Type B pancreatic cell (in vitro differentiated cells): ENCODE measurements around the gene VSTM1. TPM values are rescaled to one million over a fixed set of nuclear protein-coding genes. Genes with fewer than 3 reads are reported as not detected.

Source experiments
- DNase-seq: peaks from one replicate; pipeline ENCODE4 v3.0.0; 2021; ENCODE audit warnings: mixed read lengths; ENCODE audit not compliant: unreplicated experiment; ENCODE audit errors: extremely low spot score
- H3K27ac Mint-ChIP-seq: 2 replicates; pipeline ENCODE4 v1.8.0; 2021; ENCODE audit warnings: mild to moderate bottlenecking, mixed read lengths
- H3K27me3 Mint-ChIP-seq: 2 replicates; pipeline ENCODE4 v1.8.0; 2021; ENCODE audit warnings: mixed read lengths
- H3K36me3 Mint-ChIP-seq: 2 replicates; pipeline ENCODE4 v1.8.0; 2021; ENCODE audit warnings: mixed read lengths
- H3K4me1 Mint-ChIP-seq: one replicate; pipeline ENCODE4 v1.8.0; 2021; ENCODE audit warnings: mixed read lengths; ENCODE audit not compliant: unreplicated experiment
- H3K4me3 Mint-ChIP-seq: 2 replicates; pipeline ENCODE4 v1.8.0; 2021; ENCODE audit warnings: mild to moderate bottlenecking, mixed read lengths
- H3K9me3 Mint-ChIP-seq: 2 replicates; pipeline ENCODE4 v1.8.0; 2021; ENCODE audit warnings: mixed read lengths
- CTCF ChIP-seq: fragments of 200-600 bp; sonication (generic); conservative IDR thresholded peaks from 2 replicates; pipeline ENCODE4 v1.5.0; 2021; ENCODE audit warnings: antibody characterized with exemption, mild to moderate bottlenecking
- total RNA-seq: library from RNA; stranded (reverse); gene quantifications from 2 replicates; pipeline ENCODE4 v1.2.1, GENCODE V29; 2021; ENCODE audit warnings: low replicate concordance

Gene VSTM1
- total RNA-seq, 1 donor from 2014 or later = not detected

GRCh38 chr19:54013866-54014265 lies 49.8 kb downstream of the VSTM1 start:
- Mint-ChIP-seq H3K9me3 (no peaks in the 10 kb centered on the region), H3K27me3 (peaks cover 21% of the 10 kb centered on the region), H3K4me1 (no peaks in the 10 kb centered on the region), H3K36me3 (no peaks in the 10 kb centered on the region), H3K27ac (no peak overlapping the region), H3K4me3 (no peak overlapping the region)
- no peak for DNase-seq
- no peak for TF ChIP-seq CTCF

- Mint-ChIP-seq H3K9me3 (no peaks in the 10 kb centered on the region), H3K27ac (no peak overlapping the region), H3K4me3 (no peak overlapping the region), H3K27me3 (peaks cover 31% of the 10 kb centered on the region), H3K36me3 (no peaks in the 10 kb centered on the region), H3K4me1 (no peaks in the 10 kb centered on the region)
- no peak for TF ChIP-seq CTCF
- DNase-seq = no peak
These were observed 52.0 kb downstream of the VSTM1 start for GRCh38 chr19:54011507-54012211.

- H3K36me3 Mint-ChIP-seq = no peaks in the 10 kb centered on the region
- H3K4me3 Mint-ChIP-seq = no peak overlapping the region
- no peak for DNase-seq
- no peak overlapping the region for H3K27ac Mint-ChIP-seq
- TF ChIP-seq CTCF = no peak
- peaks cover 31% of the 10 kb centered on the region for H3K27me3 Mint-ChIP-seq
- H3K4me1 Mint-ChIP-seq = no peaks in the 10 kb centered on the region
- H3K9me3 Mint-ChIP-seq = no peaks in the 10 kb centered on the region
These were observed 53.2 kb downstream of the VSTM1 start for GRCh38 chr19:54010474-54010873.

- TF ChIP-seq CTCF = no peak
- no peaks in the 10 kb centered on the region for H3K9me3 Mint-ChIP-seq
- DNase-seq = no peak
- H3K4me3 Mint-ChIP-seq = no peak overlapping the region
- no peaks in the 10 kb centered on the region for H3K36me3 Mint-ChIP-seq
- peaks cover 26% of the 10 kb centered on the region for H3K27me3 Mint-ChIP-seq
- H3K4me1 Mint-ChIP-seq = no peaks in the 10 kb centered on the region
- no peak overlapping the region for H3K27ac Mint-ChIP-seq
These were observed 54.3 kb downstream of the VSTM1 start for GRCh38 chr19:54009440-54009839.

- no peaks in the 10 kb centered on the region for H3K36me3 Mint-ChIP-seq
- no peak overlapping the region for H3K4me3 Mint-ChIP-seq
- H3K9me3 Mint-ChIP-seq = no peaks in the 10 kb centered on the region
- peaks cover 27% of the 10 kb centered on the region for H3K27me3 Mint-ChIP-seq
- no peak for TF ChIP-seq CTCF
- no peak for DNase-seq
- H3K4me1 Mint-ChIP-seq = no peaks in the 10 kb centered on the region
- H3K27ac Mint-ChIP-seq = no peak overlapping the region
These were observed 61.0 kb downstream of the VSTM1 start for GRCh38 chr19:54002495-54003315.
